Measurements from ENCODE around the gene SRCIN1.
A peak's percentile ranks its signal among the peaks of the same experiment; 100 is the strongest.
"Not testable (repeated sequence)": the region's sequence is repeated elsewhere in the genome, so short reads cannot be mapped to it uniquely, and the experiment has no call there.

The SRCIN1 gene, protein sequence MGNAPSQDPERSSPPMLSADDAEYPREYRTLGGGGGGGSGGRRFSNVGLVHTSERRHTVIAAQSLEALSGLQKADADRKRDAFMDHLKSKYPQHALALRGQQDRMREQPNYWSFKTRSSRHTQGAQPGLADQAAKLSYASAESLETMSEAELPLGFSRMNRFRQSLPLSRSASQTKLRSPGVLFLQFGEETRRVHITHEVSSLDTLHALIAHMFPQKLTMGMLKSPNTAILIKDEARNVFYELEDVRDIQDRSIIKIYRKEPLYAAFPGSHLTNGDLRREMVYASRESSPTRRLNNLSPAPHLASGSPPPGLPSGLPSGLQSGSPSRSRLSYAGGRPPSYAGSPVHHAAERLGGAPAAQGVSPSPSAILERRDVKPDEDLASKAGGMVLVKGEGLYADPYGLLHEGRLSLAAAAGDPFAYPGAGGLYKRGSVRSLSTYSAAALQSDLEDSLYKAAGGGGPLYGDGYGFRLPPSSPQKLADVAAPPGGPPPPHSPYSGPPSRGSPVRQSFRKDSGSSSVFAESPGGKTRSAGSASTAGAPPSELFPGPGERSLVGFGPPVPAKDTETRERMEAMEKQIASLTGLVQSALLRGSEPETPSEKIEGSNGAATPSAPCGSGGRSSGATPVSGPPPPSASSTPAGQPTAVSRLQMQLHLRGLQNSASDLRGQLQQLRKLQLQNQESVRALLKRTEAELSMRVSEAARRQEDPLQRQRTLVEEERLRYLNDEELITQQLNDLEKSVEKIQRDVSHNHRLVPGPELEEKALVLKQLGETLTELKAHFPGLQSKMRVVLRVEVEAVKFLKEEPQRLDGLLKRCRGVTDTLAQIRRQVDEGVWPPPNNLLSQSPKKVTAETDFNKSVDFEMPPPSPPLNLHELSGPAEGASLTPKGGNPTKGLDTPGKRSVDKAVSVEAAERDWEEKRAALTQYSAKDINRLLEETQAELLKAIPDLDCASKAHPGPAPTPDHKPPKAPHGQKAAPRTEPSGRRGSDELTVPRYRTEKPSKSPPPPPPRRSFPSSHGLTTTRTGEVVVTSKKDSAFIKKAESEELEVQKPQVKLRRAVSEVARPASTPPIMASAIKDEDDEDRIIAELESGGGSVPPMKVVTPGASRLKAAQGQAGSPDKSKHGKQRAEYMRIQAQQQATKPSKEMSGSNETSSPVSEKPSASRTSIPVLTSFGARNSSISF

DNA sequence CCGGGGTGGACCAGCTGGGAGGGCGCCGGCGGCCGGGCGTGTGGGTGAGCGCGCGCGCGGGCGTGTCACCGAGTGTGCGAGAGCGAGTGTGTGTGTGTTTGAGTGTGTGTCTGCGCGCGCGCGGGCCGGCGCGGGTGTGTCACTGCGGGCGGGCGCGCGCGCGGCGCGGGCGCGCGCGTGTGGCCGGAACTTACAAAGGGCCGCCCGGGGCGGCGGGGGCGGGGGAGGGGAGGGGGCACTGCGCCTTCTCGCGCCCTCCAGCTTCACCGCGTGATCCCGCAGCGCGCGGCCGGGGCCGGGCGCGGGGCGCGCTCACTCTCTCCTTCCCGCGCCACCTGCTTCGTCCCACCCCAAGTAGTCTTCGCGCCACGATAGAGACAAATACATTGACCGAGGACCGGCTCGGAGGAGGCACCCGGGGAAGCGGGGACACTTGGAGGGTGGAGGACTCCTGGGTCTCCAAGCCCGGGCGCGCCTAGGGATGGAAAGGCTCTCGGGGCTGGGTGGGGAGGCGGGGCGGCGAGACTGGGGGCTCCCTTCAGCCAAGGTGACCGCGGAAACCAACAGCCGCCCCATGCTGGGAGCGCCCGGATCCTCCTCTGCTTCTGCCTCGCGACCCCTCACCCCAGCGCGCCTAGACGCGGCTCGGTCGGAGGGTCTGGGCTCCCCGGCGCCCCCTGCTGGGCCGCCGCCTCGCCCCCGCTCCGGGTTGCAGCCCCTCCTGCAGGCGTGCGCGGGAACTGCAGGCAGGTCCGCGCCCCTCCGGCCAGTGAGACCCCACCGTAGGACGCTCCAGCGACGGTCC, at the start of gene SRCIN1:
Gene SRCIN1, minus strand, starts transcription at position 112 of the 805 bp plus-strand sequence. CDS start 247 bp downstream, outside the sequence.
- peak in 2 of 4 experiments; percentile 10 to 42 for DNase-seq

DNA sequence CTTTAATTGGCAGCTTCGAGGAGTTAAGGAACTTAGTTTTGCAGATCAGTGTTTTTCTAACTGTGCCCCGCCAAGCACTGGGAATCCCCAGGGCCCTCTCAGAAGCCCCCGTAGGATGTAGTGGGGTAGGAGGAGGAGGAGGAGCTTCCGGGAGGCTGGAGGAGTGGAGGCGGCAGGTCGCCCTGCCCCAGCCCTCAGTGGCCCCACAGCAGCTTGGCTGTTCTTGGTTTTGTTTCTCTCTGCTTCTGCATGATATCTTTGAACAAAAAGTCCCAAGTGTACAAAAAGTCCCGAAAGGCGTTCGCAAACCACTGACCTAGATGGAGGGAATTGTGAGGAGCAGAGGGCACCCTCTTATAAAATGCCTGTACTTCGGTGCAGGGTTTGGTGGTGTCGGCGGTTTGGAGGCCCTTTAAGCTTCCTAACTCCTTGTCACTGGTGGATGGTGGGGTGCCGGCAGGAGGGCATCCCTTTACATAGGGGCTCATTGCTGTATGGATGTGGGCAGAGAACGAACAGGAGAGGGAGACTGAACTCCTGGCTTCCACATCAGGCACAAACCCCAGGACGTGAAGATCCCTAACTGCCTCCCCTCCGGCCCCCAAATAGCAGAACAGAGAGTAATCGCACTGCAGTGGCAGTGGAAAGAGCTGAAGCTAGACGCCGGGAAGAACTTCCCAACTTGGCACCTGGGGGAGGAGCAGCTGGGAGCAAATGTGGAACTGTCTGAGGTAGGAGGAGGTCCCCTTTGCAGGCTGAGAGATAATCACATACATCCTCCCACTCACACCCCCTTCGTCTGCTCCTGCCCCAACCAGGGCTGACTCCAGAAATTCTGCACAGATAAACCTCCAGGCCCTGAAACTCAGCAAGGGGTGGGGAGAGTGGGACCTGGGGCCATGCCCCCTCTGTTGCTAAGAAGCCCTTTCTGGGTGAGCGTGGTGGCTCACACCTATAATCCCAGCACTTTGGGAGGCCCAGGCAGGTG, 49.0 kb upstream of the SRCIN1 start:
- no peak for DNase-seq

DNA sequence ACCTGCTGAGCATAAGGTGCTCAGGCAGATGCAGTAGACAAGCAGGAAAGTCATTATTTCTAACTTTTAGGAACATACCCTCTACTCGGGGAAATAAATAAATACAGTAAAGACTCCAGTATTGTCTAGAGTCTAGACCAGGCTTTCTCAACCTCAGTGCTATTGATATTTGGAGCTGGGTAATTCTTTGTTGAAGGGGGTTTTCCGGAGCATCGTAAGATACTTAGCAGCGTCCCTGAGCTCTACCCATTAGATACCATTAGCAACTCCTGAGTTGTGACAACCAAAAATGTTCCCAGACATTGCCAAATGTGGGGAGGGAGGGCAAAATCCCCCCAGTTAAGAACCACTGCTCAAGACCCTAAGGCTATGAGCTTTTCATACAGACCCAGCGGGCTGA, 47.9 kb upstream of the SRCIN1 start:
- no peak for DNase-seq

DNA sequence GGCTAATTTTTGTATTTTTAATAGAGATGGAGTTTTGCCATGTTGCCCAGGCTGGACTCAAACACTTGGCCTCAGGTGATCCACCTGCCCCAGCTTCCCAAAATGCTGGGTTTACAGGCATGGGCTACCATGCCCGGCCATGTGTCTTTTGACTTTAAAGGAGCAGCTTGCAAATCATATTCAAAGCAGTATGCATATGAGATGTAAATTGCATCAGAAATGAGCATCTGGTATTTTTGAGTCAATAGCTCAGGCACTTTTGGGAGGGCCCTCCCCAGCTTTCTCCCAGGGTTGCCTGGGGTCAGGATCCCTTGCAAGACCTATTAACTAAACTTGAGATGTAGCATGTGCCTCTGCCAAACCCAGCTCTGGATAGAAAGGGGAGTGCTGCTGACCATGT, 47.5 kb upstream of the SRCIN1 start:
- no peak for DNase-seq

DNA sequence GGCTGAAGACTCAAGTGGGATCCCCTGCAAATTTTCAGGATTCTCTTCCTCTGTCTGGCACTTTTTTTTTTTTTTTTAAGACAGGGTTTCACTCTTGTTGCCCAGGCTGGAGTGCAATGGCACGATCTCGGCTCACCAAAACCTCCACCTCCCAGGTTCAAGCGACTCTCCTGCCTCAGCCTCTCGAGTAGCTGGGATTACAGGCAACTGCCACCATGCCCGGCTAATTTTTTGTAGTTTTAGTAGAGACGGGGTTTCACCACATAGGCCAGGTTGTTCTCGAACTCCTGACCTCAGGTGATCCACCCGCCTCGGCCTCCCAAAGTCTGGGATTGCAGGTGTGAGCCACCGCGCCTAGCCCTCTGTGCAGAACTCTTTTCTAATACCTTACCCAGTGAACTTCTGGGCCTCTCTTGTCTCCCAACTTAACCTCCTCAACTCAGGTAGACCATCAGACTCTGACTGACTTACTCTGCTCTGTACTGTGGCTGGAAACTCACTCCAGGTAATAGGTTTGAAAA, 45.0 kb upstream of the SRCIN1 start:
- DNase-seq, result not testable (repeated sequence)

DNA sequence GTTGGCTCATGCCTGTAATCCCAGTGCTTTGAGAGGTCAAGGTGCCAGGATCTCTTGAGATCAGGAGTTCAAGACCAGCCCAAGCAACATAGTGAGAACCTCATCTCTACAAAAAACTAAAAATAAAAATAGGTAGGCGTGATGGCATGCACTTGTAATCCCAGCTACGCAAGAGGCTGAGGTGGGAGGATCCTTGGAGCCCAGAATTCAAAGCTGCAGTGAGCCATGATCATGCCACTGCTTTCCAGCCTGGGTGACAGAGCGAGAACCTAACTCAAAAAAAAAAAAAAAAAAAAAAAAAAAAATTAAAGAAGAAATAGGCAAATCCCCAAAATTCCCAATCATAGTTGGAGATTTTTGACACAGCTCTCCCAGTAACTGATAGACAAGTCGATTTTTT, 32.2 kb upstream of the SRCIN1 start:
- DNase-seq, result no peak

DNA sequence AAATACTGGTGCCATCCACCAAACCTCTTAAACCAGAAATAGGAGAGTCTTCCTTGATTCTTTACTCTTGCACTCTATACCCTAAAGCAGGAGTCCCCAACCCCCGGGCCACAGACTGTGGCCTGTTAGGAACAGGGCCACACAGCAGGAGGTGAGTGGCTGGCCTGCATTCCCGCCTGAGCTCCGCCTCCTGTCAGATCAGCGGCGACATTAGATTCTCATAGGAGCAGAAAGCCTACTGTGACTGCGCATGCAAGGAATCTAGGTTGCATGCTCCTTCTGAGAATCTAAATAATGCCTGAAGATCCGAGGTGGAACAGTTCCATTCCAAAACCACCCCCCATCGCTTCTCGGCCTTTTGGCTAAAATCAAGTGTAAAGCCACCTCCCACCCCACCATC, 30.3 kb upstream of the SRCIN1 start:
- no peak for DNase-seq

DNA sequence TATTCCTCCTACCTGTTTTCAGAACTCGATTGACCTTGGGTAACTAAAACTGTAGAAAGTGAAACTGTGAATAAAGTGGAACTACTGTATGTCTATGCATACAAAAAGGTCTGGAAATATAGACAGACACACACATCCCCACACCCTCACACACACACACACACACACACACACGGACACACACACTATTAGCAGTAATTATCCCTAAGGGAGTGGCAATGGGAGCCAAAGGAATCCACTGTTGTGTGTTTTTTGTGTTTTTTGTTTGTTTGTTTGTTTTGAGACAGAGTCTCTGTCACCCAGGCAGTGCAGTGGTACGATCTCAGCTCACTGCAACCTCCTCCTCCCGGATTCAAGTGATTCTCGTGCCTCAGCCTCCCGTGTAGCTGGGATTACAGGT, 26.6 kb upstream of the SRCIN1 start:
- no peak for DNase-seq

DNA sequence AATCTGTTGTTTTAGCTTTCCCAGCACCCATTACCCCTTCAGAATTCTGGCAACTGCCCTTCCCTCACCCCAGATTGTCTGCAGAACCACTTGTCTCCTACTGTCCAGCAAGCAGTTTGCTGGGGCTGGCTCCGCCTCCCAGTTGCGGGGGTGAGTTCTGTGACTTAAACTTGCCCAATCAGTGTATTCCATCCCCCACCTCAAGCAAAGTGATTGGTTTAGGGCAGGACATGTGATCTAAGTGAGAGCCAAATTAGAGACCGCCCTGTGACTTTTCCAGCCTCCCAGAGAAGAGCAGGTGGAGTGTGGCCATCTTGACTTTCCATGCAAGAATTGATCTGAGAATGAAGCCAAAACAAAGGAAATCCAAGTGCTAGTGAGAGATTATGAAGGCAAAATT, 22.7 kb upstream of the SRCIN1 start:
- no peak for DNase-seq

DNA sequence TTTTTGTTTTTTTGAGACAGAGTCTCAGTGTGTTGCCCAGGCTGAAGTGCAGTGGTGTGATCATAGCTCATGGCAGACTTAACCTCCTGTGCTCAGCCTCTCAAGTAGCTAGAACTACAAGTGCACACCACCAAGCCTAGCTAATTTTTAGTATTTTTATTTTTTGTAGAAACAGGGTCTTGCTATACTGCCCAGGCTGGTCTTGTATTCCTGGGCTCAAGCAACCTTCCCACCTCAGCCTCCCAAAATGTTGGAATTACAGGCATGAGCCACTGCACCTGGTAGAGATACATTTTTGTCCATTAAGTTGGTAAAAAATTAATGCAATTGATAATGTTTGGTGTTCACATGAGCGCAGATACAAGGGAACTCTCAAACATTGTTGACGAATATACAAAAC, 22.2 kb upstream of the SRCIN1 start:
- DNase-seq, result no peak

DNA sequence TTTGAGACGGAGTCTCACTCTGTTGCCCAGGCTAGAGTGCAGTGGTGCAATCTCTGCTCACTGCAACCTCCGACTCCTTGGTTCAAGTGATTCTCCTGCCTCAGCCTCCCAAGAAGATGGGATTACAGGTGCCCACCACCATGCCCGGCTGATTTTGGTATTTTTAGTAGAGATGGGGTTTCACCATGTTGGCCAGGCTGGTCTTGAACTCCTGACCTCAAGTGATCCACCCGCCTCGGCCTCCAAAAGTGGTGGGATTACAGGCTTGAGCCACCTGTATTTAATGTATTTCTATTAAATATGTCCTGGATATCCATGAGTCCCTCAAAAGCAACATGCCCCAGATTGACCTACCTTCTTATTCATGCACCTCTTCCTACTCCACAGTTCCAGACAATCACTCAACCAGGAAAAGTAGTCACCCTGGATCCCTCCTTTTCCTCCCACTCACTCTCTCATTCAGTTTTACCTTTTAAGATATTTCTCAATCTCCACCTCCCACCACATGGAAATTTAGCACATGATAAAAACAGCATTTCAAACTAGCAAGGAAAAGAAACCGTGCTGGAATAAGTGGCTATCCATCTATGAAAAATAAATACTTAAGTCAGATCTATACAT, 21.0 kb upstream of the SRCIN1 start:
- not testable (repeated sequence) for DNase-seq

DNA sequence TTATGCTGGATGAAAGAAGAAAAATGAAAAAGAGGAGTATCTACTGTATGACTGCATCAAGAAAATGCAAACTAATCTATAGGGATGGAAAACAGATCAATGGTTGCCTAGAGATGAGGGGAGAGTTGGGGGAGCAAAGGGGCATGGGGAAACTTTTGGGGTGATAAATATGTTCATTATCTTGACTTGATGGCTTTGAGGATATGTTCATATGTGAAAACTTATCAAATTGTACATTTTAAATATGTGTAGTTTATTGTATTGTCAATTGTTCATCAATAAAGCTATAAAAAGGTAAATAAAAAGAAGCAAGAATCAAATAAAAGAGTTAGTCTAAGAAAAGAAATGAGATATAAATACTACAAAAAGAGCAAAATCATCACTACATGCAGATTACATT, 19.7 kb upstream of the SRCIN1 start:
- DNase-seq, result no peak

DNA sequence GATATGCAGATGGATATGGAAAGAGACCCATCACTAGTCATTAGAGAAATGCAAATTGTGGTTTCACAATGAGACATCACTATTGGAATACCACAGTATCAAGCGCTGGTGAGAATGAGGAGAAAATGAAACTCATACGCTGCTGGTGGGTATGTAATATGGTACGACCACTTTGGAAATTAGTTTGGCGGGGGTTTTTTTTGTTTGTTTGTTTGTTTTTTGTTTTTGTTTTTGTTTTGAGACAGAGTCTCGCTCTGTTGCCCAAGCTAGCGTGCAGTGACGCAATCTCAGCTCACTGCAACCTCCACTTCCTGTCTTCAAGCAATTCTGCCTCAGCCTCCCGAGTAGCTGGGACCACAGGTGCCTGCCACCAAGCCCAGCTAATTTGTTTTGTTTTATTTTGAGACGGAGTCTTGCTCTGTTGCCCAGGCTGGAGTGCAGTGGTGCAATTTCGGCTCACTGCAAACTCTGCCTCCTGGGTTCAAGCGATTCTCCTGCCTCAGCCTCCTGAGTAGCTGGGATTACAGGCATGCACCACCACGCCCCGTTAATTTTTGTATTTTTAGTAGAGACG, 19.1 kb upstream of the SRCIN1 start:
- DNase-seq, result not testable (repeated sequence)

DNA sequence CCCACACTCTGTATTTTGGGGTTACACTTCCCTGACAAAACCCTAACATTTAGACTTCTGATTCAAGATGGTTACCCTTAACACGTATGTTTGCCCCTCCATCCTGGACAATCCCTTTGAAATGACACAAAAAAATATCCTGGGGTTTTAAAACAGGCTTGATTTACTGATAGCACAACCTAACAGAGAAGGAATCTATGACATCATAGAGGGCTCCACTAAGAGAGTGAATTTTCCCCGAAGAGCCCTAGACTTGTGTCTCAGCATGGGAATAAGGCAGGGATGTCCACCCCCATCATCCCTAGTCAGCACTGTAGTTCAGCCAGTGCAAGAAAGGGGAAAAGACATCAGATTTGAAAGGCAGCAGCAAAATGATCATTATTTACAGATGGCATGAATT, 15.8 kb upstream of the SRCIN1 start:
- no peak for DNase-seq

DNA sequence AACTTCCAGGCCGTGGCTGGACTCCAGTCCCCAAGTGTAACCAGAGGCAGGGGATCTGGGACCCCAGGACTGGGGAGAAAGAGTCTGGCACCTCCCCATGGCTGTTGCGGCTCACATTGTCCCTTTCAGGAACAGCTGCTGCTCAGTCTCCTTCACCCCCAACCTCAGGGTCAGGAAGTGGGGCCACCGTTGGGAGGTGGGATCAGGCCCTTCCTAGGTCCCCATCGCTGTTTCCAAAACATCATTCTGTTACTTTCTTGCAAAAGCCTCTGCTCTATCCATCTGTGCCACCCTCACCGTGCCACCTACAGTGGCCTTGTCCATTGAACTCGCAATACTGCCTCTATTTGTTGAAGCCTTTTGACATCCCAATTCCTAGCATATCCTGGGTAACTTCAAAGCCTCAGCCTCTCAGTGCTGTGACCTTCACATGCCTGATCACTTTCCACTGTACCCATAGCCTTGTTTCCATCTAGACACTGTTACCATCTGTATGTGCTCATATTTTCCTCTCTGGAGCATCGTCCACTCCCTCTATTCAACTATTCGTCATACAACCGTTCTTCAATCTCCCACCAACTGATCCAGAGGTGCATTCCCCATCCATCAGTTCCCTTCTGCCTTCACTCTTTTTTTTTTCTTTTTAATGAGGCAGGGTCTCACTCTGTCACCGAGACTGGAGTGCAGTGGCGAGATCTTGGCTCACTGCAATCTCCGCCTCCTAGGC, 15.0 kb upstream of the SRCIN1 start:
- DNase-seq, result no peak

DNA sequence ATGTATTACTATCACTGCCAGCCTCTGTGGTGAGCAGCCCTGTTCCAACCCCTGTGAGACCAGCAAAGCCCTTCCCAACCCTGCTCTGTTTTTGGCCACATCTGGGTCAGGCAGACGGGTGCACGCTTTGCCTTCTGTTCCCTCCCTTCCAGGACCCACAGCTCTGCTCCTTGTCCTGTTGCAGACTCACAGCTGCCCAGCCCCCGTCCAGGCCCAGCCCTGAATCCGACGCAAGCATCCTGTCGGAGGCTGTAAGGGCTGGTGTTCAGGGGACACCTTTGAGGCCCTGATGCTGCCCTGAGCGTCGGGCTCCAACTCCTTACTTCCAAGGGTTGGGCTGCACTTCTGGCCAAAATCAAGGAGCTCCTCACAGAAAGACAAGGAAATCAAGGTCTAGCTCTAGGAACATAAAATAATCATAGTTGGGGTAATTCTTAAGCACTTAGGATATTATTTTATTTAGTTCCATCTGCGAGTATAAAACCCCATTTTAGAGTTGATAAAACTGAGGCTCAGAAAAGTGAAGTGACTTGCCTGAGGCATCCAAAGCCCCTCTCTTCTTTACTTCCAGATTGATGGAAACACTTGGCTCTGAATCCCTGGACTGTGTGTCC, 14.3 kb upstream of the SRCIN1 start:
- no peak for DNase-seq

DNA sequence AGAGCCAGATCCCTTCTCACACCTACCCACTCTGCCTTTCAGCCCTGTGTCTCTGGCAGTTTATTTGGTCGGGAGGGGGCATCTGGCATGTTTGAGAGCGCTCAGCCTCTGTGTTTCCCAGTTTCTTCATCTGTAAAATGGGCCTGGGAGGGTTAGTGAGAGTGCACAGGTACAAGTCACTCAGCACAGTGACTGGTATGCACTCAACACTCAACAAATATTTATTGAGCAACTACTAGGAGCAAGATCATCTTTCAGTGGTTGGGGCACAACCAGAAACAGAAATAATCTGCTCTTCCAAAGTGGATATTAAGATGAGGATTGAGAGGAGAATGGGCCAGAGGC, 13.7 kb upstream of the SRCIN1 start:
- DNase-seq, result no peak

DNA sequence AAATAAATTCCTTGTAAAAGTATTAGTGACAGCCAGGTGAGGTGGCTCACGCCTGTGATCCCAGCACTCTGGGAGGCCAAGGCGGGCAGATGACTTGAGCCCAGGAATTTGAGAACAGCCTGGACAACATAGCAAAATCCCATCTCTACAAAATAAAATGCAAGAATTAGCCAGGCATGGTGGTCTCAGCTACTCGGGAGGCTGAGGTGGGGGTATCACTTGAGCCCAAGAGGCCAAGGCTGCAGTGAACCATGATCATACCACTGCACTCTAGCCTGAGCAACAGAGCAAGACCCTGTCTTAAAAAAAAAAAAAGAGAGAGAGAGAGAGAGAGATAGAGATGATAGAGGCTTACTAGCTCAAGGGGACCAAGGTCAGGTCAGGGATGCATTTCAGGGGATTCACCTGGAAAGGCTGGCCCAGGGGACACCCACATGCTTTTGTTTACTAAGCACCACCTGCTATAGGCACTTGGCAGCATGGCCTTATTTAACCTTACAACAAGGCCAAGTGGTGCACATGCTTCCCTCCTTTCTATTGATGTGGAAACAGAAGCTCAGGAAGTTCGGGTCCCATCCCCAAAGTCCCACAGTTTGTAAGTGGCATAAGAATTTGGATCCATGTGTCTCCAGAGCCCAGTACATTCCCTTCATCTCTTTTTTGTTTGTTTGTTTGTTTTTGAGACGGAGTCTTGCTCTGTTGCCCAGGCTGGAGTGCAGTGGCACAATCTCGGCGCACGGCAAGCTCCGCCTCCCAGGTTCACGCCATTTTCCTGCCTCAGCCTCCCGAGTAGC, 12.4 kb upstream of the SRCIN1 start:
- no peak for DNase-seq

Data from activated CD4-positive, CD25-positive, alpha-beta regulatory T cell (primary cell).